ENCODE measurements around the gene UTP3.

GRCh38 chr4:70688795-70689231 is 481 bp downstream of the UTP3 start:
- TF ChIP-seq, protein P1, sequence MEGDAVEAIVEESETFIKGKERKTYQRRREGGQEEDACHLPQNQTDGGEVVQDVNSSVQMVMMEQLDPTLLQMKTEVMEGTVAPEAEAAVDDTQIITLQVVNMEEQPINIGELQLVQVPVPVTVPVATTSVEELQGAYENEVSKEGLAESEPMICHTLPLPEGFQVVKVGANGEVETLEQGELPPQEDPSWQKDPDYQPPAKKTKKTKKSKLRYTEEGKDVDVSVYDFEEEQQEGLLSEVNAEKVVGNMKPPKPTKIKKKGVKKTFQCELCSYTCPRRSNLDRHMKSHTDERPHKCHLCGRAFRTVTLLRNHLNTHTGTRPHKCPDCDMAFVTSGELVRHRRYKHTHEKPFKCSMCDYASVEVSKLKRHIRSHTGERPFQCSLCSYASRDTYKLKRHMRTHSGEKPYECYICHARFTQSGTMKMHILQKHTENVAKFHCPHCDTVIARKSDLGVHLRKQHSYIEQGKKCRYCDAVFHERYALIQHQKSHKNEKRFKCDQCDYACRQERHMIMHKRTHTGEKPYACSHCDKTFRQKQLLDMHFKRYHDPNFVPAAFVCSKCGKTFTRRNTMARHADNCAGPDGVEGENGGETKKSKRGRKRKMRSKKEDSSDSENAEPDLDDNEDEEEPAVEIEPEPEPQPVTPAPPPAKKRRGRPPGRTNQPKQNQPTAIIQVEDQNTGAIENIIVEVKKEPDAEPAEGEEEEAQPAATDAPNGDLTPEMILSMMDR (conservative IDR thresholded peaks at IDR 0.05) = no peak
- TF ChIP-seq EZH2 (IDR thresholded peaks at IDR 0.05; ENCODE audit: low read depth) = no peak
